HG02623 (cell line): ENCODE measurements around the gene UTS2R.
"Not testable (repeated sequence)": the region's sequence is repeated elsewhere in the genome, so short reads cannot be mapped to it uniquely, and the experiment has no call there.

Experiments used
- ATAC-seq: cut with Tn5 transposase; IDR thresholded peaks from one replicate; pipeline ENCODE4 v1.9.1; 2021; ENCODE audit warnings: moderate library complexity; ENCODE audit not compliant: unreplicated experiment

UTS2R gene

DNA sequence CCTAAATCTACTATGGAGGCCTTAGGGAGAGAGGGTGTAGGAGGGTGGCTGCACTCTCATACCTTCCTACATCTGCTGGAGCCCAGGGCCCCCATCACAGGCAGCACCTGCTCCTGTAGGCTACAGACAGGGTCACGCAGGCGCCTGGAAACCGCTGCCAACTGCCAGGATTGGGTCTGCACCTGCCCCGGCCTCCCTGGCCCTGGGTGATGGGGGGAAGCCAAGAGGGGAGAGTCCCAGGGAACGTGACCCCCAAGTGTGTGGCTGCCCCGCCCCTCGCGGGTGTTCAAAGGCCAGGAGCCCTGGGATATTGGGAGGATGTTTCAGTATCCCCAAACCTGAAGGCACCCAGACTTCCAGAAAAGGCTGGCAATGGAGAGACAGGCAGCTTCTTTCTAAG is 18.1 kb upstream of the UTS2R start:
- ATAC-seq, result no peak

DNA sequence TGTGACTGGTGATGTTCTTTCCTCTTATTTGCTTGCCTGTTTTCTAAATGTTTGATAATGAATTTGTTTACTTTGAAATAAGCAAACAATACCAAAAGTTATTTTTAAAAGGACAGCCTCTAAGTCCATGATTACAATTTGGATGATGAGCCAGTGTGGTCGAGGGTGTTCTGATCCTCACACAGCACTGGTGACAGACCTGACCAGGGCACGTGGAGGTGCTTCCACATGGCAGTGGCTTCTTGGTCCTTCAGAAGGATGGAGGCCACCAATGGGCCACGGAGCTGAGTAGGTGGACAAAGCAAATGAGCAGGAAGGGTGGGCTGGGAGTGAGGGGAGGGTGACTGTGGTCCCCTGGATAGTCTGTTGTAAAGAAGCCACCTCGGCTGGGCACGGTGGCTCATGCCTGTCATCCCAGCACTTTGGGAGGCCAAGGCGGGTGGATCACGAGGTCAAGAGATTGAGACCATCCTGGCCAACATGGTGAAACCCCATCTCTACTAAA is 16.7 kb upstream of the UTS2R start:
- no peak for ATAC-seq

DNA sequence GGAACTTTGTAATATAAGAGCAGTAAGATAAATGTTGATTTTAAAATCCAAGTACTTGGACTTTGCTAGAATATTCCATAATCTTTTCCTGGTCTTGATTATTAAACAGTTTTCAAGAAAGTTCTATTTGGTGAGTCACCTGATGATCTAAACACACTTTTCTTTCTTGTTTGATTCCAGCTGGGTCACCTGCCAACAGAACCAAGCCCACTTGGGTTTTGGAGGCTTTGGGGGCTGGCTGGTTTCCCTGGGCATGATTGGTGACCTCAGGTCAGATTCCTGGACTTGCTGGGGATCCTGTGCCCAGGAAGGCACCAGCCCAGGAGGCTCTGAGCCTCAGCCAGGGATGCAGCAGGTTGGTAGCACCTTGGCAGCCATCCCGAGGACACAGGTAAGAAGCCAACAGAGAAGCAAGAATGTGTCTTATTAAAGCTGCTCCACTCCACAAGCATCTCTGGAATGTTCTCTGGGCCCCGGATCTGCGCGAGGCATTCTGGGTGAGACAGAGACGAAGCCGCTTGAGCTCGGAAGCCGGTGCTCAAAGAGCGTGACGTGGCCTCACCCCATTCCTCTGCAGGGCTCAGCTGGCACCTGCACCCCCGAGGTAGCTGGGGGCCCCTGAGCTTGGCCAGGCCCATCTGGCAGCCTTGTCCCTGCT is 15.7 kb upstream of the UTS2R start:
- ATAC-seq, result no peak

DNA sequence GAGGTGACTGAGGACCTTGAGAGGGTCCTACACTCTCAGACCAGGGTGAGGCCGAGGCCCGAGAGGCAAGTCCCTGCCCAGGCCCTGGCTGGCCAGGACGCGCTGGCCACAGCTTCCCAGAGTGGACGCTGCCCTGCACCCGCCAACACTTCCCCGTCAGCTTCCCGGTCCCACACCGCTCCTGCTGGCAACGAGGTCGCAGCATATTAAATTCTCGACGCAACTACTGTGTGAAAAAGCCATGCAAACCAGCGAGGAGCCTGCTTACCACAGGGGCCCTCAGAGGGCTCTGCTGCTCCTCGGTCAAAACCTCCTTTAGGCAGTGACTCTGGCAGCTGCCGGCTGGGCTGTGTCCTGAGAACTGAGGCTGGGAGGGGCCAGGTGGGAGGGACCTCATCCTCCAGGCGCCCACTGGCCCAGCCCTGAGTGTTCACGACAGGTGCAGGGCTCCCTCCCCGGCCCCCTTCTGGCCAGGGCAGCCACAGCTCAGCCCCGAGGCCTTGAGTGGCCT is 14.7 kb upstream of the UTS2R start:
- no peak for ATAC-seq

DNA sequence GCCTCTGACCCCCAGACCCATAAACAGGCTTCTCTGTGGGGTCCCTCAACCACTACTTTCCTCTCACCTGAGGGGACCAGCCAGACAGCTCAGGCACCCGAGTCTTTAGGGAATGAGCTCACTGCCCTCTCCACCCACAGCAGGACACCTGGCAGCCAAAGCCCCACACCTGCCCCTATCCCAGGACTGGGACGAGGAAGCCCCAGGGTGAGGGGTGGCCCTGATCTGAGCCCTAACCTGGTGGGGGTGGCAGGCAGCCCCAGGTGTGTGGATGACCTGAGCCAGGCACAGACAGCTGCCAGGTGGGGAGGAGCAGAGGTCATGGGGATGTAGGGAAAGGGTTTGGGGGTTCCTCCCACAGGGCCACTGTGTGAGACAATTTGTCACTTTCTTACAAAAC is 14.2 kb upstream of the UTS2R start:
- no peak for ATAC-seq

DNA sequence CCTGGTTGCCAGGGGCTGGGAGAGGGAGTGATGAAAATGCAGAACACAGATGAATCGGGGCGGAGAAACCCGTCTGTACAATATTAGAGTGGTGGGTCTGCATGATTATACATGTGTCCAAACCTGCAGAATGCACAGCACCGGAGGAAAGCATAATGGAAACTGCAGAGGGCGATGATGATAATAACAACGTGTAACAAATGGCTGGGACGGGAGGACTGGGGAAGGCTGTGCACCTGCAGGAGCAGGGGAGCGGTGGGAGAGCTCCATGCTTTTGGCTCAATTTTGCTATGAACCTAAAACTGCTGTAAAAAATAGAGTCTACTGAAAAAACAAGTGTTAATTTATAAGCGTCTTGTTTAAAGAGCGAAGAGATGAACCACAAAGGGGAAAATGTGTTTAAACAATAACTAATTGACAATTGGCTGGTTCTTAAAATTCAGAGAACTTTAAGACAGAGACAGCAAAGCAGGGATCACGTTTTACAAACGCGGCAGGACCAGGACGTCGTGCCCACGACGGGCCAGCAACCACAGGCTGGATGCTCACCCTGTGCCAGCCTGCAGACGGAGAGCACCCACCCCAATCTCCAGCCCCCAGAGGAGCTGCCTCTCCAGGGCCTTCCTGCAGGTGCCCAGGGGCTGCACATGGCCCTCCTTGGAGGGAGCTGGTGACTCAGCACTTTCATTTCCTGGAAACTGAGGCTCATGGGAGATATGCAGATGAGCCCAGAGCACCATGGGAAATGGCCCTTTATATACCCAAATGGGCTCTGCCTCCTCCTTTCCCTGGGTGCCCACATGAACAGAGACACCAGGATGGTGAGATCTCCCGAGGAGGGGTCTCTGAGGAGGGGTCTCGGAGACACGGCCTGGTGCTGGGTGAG is 12.9 kb upstream of the UTS2R start, which contains the start of gene TEX19:
Gene TEX19, plus strand, starts transcription at position 783 of the 886 bp plus-strand sequence. CDS start 2,904 bp downstream, outside the sequence.
- no peak for ATAC-seq

DNA sequence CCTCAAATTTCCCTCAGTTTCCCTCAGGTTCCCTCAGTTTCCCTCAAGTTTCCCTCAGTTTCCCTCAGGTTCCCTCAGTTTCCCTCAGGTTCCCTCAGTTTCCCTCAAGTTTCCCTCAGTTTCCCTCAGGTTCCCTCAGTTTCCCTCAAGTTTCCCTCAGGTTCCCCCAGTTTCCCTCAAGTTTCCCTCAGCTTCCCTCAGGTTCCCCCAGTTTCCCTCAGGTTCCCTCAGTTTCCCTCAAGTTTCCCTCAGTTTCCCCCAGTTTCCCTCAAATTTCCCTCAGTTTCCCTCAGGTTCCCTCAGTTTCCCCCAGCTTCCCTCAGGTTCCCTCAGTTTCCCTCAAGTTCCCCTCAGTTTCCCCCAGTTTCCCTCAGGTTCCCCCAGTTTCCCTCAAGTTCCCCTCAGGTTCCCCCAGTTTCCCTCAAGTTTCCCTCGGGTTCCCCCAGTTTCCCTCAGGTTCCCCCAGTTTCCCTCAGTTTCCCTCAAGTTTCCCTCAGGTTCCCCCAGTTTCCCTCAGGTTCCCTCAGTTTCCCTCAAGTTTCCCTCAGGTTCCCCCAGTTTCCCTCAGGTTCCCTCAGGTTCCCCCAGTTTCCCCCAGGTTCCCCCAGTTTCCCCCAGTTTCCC is 12.0 kb upstream of the UTS2R start:
- ATAC-seq, result not testable (repeated sequence)

DNA sequence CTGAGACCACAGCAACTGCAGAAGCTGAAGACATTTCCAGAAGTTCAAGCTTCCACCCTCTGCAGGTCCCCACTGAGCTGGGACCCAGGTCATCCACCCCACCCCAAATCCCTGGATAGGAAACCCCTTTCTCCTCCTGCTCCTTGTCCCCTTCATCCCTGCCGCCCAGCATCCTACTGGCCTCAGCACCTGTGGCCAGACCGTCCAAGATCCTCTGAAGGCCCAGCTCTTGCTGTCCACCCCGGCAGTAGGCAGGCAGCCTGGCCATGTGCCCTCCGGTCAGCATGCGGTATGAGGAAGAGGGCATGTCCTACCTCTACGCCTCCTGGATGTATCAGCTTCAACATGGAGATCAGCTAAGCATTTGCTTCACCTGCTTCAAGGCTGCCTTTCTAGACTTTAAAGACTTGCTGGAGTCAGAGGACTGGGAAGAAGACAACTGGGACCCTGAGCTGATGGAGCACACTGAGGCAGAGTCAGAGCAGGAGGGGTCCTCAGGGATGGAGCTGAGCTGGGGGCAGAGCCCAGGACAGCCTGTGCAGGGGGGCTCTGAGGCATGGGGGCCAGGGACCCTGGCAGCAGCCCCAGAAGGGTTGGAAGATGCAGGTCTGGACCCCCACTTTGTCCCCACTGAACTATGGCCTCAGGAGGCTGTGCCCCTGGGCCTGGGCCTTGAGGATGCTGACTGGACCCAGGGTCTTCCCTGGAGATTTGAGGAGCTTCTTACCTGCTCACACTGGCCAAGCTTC is 9.5 kb upstream of the UTS2R start:
- ATAC-seq, result no peak

DNA sequence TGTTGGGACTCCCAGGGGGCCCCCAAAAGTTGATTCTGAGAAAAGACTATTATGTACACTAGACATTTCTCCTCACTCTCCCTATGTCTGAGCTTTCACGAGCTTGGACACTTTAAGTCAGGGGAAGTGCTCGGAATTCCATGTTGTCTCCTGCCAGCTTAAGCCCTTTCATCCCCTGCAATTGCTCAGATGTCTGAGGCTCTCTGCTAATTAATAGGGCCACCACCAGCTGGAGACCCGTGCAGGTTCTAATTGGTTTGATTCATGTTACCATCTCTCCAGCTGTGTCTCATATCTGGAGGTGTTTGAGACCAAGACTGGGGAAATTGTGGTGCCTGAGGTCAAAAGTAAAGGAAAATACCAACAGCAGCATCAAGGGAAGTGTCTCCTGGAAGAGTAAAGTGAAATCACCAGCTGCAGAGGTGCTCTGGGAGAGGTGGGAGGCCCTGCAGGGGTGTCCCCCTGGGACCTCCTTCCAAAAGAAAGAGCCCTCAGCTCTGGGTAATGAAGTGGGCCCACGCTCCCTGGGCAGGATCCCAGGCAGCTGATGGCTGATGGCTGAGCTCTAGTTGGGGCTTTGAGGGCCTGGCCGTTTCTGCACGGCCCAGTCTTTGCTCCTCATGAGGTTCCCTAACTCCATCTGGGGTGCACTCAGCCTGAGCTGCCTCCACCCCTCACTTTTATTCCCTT is 5.8 kb upstream of the UTS2R start:
- ATAC-seq, result no peak

DNA sequence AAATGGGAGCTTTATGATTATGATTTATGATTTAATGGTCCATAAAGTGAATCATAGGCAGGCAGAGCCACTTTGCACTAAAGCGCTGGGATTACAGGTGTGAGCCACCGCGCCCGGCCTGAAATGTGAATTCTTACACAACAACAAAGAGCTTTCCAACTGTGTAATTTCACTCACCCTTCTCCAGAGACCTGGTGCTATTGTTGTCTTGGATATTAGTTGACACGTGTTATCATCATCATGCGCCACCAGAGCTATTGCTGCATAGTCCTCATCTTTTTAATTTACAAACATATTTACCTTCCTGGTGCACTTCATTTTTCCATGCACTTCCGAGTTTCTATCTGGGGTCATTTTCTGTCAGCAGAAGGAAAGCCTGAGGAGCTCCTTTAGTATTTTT is 4.8 kb upstream of the UTS2R start:
- ATAC-seq, result no peak

DNA sequence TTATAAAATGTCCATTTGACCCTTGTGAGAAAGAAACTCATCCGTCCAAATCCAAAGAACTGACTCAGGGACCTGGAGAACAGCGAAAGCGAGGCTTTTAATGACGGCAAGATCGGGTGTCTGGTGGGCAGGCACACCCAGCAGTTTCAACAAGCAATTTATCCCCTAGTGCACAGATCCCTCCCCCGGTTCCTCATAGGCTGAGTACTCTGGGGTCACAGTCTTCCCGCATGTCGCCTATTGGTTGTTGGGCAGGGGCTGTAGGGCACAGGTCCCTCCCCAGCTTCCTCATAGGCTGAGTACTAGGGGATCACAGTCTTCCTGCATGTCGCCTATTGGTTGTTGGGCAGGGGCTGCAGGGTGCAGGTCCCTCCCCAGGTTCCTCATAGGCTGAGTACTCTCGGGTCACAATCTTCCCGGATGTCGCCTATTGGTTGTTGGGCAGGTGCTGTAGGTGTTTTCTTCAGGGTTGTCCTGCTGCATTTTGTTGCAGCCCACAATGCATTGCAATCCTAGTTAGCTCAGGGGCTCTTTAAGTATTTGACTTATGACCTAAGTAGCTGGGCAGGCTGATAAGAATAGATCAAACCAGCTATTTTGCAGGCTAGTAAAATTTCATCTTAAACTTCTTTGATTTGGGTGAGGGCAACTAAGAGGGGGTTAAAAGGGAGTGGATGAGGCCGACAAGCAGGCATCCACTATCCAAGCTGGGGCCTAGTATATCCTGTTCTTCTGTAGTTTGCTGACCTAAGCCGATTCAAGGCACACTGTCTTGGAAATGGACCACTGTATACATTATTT is 3.6 kb upstream of the UTS2R start:
- ATAC-seq, result no peak

DNA sequence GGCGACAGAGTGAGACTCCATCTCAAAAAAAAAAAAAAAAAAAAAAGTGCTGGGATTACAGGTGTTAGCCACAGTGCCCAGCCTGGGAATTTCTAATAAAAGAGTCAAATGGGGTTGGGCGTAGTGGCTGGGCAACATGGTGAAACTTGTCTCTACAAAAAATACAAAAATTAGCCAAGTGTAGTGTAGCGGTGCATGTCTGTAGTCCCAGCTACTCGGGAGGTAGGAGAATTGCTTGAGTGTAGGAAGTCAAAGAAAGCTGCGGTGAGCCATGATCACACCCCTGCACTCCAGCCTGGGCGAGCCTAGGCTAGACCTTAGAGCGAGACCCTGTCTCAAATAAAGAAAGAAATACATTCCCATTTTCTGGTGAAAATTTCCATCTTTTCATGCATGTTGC is 2.4 kb upstream of the UTS2R start:
- no peak for ATAC-seq

DNA sequence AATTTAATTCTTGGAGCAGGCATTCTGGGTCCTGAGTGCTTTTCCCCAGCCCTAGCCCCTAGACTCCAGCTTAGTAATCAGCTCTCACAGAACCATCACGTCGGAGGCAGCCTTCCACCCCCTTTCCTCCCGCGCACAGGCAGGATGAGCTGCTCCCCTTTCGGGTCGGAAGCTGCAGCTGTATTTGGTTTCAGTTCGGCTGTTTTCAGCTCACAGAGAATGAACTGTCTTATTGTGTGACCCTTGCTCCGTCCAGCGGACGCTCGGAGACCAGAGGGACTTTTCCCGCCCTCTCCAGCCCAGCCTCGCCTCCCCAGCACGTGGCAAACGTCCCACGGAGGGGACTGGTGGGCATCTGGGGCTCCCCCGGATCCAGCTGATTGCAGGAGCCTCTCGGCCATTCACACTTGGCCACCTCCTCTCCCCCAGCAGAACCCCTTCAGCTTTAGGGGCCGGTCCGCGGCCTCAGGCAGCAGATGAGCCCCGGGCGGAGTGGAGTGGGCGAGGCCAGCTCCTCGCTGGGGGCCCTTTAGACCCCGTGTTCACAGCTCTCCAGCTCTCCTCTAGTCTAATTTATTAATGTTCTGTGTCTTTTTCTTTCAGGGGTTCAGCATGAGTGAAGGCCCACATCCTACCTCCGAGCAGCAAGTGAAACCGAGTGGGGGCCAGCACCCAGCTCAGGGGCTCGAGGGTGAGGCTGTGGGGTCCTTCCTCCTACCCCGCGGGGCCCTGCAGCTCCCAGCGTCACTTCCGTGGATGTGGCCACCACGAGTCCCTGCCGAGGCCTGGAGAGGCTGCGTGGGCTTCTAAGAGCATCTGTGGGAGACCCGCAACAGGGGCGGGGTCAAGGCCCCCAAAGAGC is 863 bp upstream of the UTS2R start:
- no peak for ATAC-seq

DNA sequence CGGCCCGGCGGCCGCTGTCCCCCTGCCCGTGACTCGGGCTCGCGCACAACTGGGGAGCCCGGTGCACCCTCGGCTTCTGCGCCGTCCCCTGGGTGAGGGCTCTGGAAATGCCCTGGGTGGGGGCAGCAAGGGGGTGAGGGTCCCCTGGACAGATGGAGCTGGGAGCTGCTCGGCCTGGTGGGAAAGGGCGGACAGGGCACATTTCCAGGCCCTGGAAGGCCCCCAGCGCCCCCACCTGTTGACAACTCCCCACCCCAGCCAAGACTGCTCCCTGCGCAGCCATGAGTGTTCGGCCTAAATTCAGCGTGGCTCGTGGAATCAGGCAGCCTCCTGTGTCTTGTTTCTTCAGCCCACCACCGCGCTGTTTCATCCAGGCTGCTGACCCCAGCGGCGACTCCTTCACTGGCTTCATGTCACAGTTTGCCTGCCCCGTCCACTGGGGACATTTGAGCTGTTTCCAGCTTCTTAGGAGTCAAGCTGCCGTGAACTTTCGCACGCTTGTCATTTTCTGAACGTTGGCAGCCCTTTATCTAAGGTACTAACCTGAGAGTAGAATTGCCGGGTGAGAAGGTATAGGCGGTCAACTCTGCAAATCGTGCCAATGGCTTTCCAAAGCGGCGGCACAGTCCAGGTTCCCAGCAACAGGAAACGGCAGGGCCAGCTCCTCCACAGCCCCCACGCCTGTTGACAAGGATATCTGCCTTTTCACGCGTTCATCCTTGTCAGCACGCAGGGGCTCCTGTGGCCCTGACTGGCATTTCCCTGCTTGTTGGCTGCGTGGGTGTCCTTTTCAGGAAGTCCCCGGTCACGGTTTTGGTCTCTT is 895 bp downstream of the UTS2R start:
- no peak for ATAC-seq

DNA sequence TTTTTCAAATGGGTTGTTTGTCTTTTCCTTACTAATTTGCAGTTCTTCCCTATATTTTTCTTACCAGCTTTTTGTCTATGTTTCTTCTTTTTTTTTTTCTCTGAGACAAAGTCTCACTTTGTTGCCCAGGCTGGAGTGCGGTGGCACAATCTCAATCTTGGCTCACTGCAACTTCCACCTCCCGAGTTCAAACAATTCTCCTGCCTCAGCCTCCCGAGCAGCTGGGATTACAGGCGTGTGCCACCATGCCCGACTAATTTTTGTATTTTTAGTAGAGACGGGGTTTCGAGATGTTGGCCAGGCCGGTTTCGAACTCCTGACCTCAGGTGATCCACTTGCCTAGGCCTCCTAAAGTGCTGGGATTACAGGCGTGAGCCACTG is 1.5 kb downstream of the UTS2R start:
- ATAC-seq, result not testable (repeated sequence)

DNA sequence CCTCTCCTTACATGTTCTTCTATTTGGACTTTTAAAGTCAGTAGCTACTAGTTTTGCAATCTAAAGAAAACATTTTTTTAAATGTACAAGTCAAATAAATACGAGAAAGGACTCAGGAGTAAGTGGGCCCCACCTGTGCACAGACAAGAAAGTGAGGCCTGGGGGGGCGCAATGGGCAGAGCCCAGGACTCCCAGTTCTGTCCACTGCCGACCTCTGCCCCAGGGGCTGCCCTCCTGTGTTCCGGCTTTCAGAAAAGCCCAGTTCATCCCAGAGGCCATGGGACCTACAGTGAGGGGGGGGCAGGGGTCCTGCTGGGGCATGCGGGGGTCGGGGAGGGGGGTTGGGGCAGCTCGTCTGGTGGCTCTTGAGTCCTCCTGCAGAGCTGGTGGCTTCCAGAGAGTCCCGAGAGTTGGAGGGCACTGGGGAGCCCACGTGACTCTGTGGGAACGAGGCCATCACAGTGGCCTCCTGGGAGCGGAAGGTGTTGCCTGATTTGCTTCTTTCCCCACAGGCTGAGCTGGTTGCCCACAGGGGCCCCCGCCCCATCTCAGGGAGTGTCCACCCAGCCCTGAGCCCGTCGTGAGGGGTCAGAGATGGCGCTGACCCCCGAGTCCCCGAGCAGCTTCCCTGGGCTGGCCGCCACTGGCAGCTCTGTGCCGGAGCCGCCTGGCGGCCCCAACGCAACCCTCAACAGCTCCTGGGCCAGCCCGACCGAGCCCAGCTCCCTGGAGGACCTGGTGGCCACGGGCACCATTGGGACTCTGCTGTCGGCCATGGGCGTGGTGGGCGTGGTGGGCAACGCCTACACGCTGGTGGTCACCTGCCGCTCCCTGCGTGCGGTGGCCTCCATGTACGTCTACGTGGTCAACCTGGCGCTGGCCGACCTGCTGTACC is 2.4 kb downstream of the UTS2R start:
- no peak for ATAC-seq
